HCEC 1CT (cell line): Measurements from ENCODE around the gene MRPL49.

Source experiments
- DNase-seq: peaks from one replicate; pipeline ENCODE4 v3.0.0-alpha.2; 2017

The MRPL49 gene

DNA sequence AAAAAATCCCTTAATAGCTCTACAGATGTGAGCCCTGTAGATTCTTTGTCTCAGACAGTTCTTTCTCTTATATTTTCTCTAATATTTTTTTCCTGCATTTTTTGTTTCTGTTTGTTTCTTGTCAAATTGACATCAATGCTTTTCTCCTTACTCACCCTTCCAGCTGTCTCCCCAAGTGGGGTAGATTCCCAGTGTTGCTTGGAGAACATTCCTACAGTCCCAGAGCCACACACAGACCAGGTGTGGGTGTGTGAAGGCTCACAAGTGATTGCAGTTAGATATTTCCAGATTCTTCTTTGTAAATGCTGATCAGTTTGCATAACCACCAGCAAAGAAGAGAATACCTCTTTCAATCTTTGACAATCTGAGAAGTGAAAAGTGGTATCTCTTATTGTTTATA is 18.6 kb upstream of the MRPL49 start:
- DNase-seq, result no peak

DNA sequence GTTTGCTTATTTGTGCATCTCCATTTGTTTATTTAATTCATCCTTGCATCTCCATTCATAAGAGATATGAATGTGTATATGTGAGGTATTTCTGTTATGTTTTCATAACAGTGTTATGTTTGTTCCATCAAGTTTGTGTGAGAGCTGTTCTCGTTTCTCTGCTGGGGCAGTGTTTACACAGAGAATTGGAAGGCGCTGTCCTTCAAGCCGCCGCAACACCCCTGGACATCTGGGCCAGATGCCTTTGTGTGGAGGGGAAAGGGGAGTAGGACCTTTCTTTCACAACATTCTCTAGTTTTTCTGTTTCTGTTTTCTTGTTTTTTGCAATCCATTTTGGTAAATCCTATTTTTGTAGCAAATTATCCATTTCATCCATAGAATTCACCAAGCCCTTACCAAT is 17.5 kb upstream of the MRPL49 start:
- DNase-seq, result no peak

DNA sequence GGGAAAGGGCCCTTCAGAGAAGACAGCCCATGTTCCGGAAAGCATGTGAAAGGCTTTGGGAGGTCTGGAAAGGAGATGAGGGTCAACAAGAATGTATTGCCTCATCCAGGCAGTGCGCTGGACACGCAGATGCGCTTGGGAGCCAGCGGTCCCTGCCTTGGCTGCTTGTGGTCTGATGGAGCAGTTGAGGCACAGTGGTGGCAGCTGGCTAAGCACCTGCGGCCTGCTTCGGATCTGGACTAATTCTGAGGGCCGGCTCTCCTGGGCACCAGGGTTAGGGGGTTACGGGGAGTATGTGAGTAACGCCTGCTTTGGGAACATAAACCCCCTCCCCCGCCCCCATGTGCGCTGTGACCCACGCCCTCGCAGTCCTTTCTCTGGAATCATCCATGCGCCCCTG is 15.0 kb upstream of the MRPL49 start:
- no peak for DNase-seq

DNA sequence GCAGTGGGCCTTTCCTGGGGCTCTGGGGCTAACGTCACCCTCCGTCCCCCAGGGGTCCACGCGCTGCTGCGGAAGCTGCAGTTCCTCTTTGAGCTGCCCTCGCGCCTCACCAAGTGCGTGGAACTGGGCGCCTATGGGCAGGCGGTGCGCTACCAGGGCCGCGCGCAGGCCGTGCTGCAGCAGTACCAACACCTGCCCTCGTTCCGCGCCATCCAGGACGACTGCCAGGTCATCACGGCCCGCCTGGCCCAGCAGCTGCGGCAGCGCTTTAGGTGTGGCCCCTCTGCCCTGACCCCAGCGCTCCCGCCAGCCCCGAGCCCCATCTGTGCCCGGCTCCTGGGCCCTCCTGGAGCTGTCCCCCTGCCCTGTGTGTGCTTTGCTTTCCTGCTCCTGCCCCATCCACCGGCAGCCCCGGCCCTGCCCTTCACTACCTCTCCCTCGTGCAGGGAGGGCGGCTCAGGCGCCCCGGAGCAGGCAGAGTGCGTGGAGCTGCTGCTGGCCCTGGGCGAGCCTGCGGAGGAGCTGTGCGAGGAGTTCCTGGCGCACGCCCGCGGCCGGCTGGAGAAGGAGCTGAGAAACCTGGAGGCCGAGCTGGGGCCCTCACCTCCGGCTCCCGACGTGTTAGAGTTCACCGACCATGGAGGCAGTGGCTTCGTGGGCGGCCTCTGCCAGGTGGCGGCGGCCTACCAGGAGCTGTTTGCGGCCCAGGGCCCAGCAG is 14.2 kb upstream of the MRPL49 start:
- no peak for DNase-seq

DNA sequence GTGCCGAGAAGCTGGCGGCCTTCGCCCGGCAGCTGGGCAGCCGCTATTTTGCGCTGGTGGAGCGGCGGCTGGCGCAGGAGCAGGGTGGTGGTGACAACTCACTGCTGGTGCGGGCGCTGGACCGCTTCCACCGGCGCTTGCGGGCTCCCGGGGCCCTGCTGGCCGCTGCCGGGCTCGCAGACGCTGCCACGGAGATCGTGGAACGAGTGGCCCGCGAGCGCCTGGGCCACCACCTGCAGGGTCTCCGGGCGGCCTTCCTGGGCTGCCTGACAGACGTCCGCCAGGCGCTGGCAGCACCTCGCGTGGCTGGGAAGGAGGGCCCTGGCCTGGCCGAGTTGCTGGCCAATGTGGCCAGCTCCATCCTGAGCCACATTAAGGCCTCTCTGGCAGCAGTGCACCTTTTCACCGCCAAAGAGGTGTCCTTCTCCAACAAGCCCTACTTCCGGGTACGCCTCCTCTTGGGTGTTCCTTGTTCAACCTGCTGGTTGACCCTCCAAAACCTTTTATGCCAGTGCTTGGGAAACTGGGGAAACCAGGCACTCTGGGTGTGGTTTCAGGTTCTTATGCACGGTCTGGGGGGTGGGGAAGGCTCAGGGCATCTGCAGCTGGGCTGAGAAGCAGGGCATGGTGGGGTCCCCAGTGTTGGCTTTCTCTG is 13.5 kb upstream of the MRPL49 start:
- DNase-seq, result no peak

DNA sequence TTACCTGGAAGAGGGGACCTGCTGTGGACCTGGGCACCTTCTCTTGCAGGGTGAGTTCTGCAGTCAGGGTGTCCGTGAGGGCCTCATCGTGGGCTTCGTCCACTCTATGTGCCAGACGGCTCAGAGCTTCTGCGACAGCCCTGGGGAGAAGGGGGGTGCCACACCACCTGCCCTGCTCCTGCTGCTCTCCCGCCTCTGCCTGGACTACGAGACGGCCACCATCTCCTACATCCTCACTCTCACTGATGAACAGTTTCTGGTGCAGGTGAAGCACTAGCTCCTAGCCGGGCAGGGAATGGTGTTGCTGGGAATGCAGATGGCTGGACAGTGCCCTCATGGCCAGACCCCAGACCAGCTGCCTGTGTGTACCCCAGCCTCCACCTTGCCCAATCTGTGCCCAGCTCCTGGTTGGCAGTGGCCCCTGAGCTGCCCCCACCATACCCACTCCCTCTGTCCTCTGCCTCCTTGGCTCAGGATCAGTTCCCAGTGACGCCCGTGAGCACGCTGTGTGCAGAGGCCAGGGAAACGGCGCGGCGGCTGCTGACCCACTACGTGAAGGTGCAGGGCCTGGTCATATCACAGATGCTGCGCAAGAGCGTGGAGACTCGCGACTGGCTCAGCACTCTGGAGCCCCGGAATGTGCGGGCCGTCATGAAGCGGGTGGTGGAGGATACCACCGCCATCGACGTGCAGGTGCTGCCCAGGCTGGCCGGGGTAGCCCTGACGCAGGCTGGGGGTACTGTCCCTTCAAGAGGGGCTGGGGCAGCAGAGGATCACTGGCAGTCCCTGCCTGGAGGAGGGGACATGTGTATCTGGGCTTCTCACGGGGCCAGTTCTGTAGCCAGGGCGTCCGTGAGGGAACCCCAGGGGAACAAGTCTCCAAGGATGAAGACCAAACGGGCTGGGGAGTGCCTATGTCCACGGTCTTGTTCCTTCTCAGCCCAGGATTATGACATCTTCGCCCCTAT is 12.6 kb upstream of the MRPL49 start:
- DNase-seq, result no peak

DNA sequence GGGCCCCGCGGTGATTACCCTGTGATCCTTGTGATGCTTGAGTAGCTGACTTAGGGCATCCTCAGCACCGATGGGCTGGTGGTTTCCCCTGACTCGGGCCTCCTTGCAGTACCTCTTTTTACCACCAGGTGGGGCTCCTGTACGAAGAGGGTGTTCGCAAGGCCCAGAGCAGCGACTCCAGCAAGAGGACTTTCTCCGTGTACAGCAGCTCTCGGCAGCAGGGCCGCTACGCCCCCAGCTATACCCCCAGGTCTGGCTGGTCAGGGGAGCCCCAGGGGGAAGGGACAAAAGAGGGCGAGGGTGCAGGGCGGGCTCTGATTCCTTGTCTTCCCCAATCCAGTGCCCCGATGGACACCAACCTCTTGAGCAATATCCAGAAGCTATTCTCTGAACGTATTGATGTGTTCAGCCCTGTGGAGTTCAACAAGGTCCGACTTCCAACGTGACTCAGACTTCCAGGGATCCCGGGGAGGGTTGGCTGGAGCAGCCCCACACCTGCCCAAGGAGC is 11.7 kb upstream of the MRPL49 start:
- peak; percentile 69 for DNase-seq

DNA sequence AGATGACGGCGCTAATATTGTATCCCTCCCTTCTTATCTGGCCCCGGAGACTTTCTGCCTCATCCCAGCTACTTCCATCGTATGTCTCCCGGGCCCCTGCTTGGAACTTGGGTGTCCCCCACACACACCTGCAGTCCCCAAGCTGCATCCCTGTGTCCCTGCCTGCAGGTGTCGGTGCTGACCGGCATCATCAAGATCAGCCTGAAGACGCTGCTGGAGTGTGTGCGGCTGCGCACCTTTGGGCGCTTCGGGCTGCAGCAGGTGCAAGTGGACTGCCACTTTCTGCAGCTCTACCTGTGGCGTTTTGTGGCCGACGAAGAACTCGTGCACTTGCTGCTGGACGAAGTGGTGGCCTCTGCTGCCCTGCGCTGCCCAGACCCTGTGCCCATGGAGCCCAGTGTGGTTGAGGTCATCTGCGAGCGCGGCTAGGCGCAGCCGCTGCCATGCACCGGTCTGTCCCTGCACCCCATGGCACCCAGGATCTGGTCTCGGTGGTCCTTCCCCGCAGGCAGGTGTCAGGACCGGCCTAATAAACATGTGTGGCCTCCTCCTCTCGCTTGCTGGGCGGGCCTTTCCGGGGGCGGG is 10.9 kb upstream of the MRPL49 start:
- no peak for DNase-seq

DNA sequence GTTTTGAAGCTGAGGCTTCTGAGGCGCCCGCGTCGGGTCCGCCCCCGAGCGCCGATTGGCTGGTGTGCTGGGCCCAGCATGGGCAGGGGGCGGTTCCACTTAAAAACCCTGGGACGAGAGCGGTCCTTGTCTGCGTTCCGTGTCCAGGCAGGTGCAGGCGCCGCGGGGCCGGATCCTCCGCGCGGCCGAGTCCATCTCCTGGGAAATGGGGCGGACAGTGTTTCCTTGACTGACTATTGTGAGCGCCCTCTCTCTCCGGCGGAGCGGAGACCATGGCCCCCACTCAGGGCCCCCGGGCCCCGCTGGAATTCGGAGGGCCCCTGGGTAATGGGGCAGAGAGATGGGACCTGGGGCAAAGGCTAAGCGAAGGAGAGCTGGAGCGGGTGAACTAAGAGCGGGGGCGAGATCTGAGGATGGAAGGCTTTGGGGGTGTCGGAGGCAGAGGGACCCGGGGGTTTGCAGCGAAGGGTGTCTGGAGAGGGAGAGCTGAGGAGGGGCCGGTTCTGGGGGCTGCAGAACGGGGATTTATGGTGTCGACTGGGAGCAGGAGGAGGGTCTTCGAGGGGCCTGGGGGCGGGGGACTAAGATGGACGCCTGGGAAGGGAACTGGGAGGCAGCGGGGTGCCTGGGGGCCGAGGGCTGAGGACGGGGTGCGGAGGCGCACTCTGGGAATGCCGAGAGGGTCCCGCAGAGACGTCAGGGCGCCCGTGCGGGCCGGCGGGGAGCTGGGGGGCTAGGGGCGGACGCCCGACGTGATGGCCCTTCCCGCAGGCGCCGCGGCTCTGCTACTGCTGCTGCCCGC is 10.2 kb upstream of the MRPL49 start, which contains the start of gene TM7SF2:
TSS of gene TM7SF2 (plus strand) at position 129 of the 802 bp plus-strand sequence. CDS start at position 273, 144 bp downstream.
- DNase-seq, result peak; percentile 77

DNA sequence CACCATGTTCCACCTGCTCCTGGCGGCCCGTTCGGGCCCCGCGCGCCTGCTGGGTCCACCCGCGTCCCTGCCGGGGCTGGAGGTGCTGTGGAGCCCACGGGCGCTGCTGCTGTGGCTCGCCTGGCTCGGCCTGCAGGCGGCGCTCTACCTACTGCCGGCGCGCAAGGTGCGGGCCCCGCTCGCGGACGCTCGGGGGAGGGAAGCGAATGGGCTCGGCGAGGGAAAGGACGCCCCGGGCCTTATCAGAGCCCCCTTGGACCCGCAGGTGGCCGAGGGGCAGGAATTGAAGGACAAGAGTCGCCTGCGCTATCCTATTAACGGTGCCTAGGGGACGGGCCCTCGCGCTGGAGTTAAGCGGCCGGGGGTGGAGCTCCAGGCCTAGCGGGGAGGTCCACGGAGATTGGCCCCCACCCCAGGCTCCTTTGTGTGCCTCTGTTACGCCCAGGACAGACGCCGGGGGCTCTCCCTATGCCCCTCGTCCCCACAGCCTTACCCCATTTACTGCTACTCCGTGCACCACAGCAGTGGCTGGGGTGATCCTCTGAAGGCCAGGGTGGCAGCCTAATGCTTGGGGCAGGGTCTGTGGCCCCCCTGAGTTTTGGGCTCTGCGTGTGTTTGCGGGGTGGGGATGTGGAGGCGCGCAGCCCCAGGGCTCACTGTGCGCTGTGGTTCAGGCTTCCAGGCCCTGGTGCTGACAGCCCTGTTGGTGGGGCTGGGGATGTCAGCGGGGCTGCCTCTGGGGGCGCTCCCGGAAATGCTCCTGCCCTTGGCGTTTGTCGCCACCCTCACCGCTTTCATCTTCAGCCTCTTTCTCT is 9.4 kb upstream of the MRPL49 start:
- DNase-seq, result peak; percentile 23

DNA sequence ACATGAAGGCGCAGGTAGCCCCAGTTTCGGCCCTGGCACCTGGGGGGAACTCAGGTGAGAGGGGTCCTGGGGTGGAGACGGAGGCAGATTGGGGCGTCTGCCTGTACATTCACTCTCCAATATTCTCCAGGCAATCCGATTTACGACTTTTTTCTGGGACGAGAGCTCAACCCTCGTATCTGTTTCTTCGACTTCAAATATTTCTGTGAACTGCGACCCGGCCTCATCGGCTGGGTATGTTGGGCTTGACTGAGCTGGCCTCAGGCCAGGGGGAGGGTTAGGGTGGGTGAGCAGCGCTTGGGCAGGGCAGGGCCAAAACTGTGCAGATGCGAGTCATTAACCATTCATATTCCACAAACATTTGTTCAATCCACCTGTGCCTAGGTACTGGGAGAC is 8.8 kb upstream of the MRPL49 start:
- no peak for DNase-seq

DNA sequence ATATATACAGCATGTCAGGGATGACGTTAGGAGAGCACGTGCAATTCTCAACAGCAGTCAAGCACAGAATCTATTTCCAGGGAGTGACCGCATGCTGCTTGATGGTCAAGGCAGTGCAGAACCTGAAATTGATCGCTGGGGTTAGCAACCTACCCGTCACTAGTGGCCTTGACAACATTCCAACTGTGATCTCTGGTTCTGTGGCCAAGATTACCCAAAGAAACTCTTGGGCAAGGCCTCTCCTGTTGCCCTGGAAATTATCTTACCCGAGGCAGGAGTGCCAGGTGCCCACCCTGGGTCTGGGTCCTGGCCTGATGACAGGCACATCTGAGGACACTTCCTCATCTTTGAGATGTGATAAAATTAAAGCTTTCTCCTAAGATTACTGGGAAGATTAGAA is 8.3 kb upstream of the MRPL49 start:
- DNase-seq, result no peak

DNA sequence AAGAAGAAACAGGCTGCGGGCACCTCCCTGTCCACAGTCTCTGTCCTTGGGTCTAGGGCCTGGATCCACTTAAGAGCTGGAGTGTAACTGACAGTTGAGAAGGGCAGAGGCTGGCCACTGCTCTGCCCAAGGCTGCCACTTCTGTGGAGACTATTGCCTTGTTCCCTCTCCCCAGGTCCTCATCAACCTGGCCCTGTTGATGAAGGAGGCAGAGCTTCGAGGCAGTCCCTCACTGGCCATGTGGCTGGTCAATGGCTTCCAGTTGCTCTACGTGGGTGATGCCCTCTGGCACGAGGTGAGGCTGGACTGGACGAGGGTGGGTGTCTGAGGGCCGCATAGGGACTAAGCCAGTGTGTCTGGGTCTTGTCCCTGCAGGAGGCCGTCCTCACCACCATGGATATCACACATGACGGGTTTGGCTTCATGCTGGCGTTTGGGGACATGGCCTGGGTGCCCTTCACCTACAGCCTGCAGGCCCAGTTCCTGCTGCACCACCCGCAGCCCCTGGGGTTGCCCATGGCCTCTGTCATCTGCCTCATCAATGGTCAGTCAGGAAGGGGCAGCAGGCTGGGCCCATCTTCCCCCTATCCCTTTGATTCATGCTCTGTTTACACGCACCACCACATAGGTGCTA is 7.5 kb upstream of the MRPL49 start:
- DNase-seq, result no peak

DNA sequence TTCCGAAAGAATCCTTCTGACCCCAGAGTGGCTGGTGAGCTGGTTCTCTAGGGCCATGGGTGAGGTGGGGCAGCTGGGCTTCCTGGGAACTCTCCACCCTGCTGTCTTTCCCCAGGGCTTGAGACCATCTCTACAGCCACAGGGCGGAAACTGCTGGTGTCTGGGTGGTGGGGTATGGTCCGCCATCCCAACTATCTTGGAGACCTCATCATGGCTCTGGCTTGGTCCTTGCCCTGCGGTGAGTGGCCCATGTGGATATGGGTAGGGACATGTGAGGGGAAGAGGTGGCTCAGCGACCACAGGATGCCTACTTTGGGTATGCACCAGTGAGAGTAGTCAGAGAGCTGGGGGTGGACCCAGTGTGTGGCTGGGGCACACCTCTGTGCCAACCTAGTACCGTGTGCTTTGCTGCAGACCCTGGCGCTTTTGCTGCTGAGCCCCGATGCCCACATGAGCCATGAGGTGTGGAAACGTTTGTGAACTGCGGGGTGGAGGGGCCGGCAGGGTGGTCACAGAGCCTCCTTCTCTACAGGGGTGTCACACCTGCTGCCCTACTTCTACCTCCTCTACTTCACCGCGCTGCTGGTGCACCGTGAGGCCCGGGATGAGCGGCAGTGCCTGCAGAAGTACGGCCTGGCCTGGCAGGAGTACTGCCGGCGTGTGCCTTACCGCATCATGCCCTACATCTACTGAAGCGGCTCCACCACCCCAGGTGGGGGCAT is 6.6 kb upstream of the MRPL49 start:
- DNase-seq, result no peak

DNA sequence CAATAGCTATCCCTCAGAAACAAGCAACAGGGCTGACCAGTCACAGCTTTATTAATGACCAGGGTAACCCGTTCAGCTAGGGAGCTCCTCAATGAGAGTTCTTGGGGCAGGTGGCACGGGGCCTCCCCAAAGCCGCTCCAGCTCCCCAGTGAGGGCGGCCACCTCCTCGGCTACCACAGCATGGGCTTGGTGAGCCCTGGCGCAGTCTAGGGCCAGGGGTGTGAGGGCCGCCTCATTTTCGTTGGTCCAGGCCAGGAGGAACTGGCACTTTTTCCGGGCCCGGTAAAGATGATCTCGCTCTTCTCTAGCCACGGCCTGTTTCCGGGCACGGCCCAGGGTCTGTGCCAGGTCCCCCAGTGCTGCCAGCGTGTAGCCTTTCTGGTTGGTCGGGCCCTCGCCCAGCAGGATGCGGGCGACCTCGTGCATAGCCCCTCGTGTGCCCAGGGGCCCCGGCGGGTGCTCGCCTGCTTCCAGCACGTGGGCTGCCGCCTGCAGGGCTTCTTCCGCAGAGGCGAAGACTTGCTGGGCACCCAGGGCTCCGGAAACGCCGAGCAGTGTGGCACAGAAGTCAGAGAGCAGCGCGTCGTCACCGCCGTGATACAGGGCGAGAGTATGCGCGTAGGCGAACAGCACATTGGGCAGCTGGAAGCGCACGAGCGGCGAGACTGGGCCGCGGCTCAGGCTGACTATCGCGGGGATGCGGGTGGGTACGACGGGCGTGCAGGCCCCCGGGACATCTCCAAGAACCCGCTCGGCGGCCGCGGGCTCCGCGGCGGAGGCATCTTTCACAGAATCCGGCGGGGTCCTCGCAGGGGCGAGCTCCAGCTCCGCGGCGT is 5.5 kb upstream of the MRPL49 start:
- DNase-seq, result peak; percentile 8

DNA sequence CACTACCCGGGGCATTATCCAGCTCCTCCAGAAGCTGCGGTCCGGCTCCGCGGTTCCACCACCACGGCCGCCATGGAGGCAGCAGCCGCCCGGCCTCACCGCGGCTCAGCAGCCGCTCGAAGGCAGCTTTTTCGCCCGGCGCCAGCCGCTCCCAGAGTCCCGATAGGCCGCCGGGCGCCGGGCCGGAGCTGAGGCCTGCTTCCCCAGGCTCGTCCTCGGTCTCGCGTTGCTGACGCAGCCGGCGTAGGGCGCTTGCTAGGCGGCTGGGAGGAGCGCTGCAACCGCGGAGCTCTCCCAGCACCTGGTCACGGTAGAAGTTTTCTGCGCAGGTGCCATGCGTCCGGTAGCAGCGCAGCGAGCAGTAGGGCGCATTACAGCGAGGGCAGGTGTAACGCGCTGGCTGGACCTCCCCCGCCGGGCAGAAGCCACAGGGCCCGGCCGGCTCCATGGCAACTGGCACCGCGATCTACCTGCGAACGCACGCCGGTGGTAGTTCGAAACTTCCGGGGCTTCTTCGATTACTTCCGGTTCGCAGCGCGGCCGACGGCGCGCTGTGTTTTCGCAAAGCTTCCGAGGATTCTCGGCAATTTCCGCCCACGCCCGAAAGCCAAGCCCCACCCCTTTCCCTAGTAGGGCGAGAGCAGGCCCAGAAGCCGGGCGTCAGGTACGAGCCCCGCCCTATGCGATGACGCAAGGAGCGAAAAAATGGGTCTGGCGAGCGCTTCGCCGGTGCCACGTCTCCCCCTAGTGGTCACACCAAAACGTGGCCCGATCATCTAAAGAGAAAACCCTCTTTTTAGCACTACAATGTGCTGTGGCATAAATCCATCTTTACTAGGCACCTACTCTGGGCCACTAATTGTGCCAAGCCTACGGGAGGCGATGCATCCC is 4.7 kb upstream of the MRPL49 start, which contains the start of gene ZNHIT2:
TSS of gene ZNHIT2 (minus strand) at position 496 of the 891 bp plus-strand sequence. CDS start at position 448, 48 bp downstream.
- DNase-seq, result peak; percentile 97

DNA sequence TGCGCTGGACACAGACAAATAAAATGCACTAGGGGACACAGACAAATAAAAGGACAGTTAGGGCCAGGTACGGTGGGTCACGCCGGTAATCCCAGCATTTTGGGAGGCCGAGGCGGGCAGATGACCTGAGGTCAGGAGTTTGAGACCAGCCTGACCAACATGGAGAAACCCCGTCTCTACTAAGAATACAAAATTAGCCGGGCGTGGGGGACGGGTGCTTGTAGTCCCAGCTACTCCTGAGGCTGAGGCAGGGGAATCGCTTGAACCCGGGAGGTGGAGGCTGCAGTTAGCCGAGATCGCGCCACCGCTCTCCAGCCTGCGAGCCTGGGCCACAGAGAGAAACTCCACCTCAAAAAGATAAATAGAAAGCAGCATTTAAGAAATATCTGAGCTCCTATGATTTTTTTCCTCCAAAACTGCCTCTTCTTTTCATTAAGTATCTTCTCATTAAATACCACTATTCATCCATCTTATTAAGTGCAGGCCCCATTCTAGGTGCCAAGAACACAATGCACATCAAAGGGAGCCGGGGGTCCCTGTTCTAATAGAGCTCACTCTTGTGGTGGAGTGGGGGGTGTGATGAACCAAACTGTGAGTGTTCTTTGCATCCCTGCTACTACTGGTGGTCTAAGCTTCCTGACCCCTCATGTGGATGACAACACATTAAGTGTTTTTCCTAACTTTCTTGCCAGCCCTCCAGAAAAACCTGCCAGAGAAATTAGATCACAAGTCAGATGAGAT is 3.9 kb upstream of the MRPL49 start:
- no peak for DNase-seq
